ENCODE results near the gene CBX8. TPM values are rescaled to one million over a fixed set of nuclear protein-coding genes. Genes with fewer than 3 reads are reported as not detected.

CBX8 gene
- total and polyA plus RNA-seq, 2 of the 13 experiments (the other 11 are each of a cell fraction or from before 2014, with no cell fraction given), result 0.34 to 12.6 TPM

GRCh38 chr17:79836510-79836971, 39.7 kb upstream of the CBX8 start (continued):
- TF ChIP-seq ARNT2 (CRISPR knock-in tag; IDR thresholded peaks at IDR 0.05; ENCODE audit: low read depth) (no peak), SALL1 (CRISPR knock-in tag; IDR thresholded peaks at IDR 0.05) (no peak), SOX6 (IDR thresholded peaks at IDR 0.05) (no peak), SOX6 (CRISPR knock-in tag; IDR thresholded peaks at IDR 0.05) (no peak), ZNF337 (CRISPR knock-in tag; IDR thresholded peaks at IDR 0.05; ENCODE audit: borderline replicate concordance, low read depth) (no peak), E2F5 (CRISPR knock-in tag; conservative IDR thresholded peaks at IDR 0.05) (no peak), TBX2 (CRISPR knock-in tag; IDR thresholded peaks at IDR 0.05; ENCODE audit: borderline replicate concordance) (no peak), SP1 (IDR thresholded peaks at IDR 0.05) (no peak), SP1 (CRISPR knock-in tag; IDR thresholded peaks at IDR 0.05) (0 out of 2 replicates have a peak, but pooled peaks have one; percentile 12), ZNF775 (CRISPR knock-in tag; IDR thresholded peaks at IDR 0.05; ENCODE audit: borderline replicate concordance) (no peak), GZF1 (CRISPR knock-in tag; IDR thresholded peaks at IDR 0.05) (no peak), CSRNP1 (CRISPR knock-in tag; IDR thresholded peaks at IDR 0.05) (0 out of 2 replicates have a peak, but pooled peaks have one; percentile 51), CHCHD3 (CRISPR knock-in tag; IDR thresholded peaks at IDR 0.05) (no peak), ZNF841 (CRISPR knock-in tag; IDR thresholded peaks at IDR 0.05; ENCODE audit: borderline replicate concordance) (no peak), MZF1 (CRISPR knock-in tag; IDR thresholded peaks at IDR 0.05; ENCODE audit: borderline replicate concordance) (peak; percentile 20; the same call in 1 of the 2 replicates), GTF2F1 (IDR thresholded peaks at IDR 0.05; ENCODE audit: low read length) (no peak), HDAC1 (CRISPR knock-in tag; IDR thresholded peaks at IDR 0.05) (no peak), AHR (CRISPR knock-in tag; IDR thresholded peaks at IDR 0.05) (0 out of 2 replicates have a peak, but pooled peaks have one; percentile 6), ARID5B (CRISPR knock-in tag; IDR thresholded peaks at IDR 0.05) (no peak), AKAP8 (CRISPR knock-in tag; IDR thresholded peaks at IDR 0.05) (peak; percentile 14; the same call in 1 of the 2 replicates), ZNF383 (CRISPR knock-in tag; IDR thresholded peaks at IDR 0.05; ENCODE audit: borderline replicate concordance) (no peak), POGZ (CRISPR knock-in tag; IDR thresholded peaks at IDR 0.05) (no peak), ZBTB38 (CRISPR knock-in tag; IDR thresholded peaks at IDR 0.05) (0 out of 2 replicates have a peak, but pooled peaks have one; percentile 33), ZNF614 (CRISPR knock-in tag; IDR thresholded peaks at IDR 0.05; ENCODE audit: borderline replicate concordance) (no peak)
- TF ChIP-seq, protein P1, sequence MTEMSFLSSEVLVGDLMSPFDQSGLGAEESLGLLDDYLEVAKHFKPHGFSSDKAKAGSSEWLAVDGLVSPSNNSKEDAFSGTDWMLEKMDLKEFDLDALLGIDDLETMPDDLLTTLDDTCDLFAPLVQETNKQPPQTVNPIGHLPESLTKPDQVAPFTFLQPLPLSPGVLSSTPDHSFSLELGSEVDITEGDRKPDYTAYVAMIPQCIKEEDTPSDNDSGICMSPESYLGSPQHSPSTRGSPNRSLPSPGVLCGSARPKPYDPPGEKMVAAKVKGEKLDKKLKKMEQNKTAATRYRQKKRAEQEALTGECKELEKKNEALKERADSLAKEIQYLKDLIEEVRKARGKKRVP (CRISPR knock-in tag; IDR thresholded peaks at IDR 0.05), result peak in 1 of 2 experiments; percentile 62; a peak in 1 of 4 replicates

Measured in HepG2 (cell line).